PC-9 (cell line): ENCODE measurements around the gene VAV3. TPM values are rescaled to one million over a fixed set of nuclear protein-coding genes. Genes with fewer than 3 reads are reported as not detected.

Experiments
- BruUV-seq: library from RNA; stranded (reverse); fragments of 400-500 nt; replicated peaks from 2 replicates; lab custom pipeline; 2021; lab: Mats Ljungman, UMichigan
- CTCF ChIA-PET: fragments of 300-600 bp; sonication (Branson Sonifier 250); formaldehyde crosslinking; loops from one replicate; lab custom pipeline; 2022; ENCODE audit warnings: antibody characterized with exemption; lab: Charles Lee
- POLR2A ChIA-PET: fragments of 300-600 bp; sonication (Branson Sonifier 250); formaldehyde crosslinking; loops from one replicate; lab custom pipeline; 2022; ENCODE audit warnings: antibody characterized with exemption; ENCODE audit not compliant: unreplicated experiment; lab: Charles Lee
- DNase-seq, 2 experiments: peaks; one replicate each; pipeline versions ENCODE4 v3.0.0 to v3.0.0-alpha.2; 2015 to 2022; ENCODE audit warnings: mixed read lengths in 1 of 2
- H2AFZ ChIP-seq: fragments of 200-600 bp; sonication (generic); 2 replicates; pipeline ENCODE4 v1.8.1; 2017; ENCODE audit warnings: antibody characterized with exemption
- H3F3A ChIP-seq: fragments of 200-600 bp; sonication (generic); 2 replicates; pipeline ENCODE4 v1.8.1; 2017; ENCODE audit warnings: antibody characterized with exemption, mild to moderate bottlenecking, low read depth; ENCODE audit not compliant: insufficient read depth
- H3K27ac ChIP-seq: fragments of 200-600 bp; sonication (generic); 2 replicates; pipeline ENCODE4 v1.6.1; 2016; ENCODE audit warnings: mixed run types
- H3K27me3 ChIP-seq: fragments of 200-600 bp; sonication (generic); 2 replicates; pipeline ENCODE4 v1.6.1; 2016; ENCODE audit warnings: low read depth, mixed run types; ENCODE audit not compliant: insufficient read depth
- H3K36me3 ChIP-seq: fragments of 200-600 bp; sonication (generic); 2 replicates; pipeline ENCODE4 v1.6.1; 2016; ENCODE audit warnings: low read depth, mixed run types
- H3K4me1 ChIP-seq: fragments of 200-600 bp; sonication (generic); replicated peaks from 2 replicates; pipeline ENCODE4 v1.6.1; 2016; ENCODE audit warnings: mixed run types; ENCODE audit not compliant: insufficient read depth
- H3K4me2 ChIP-seq: fragments of 200-600 bp; sonication (generic); 2 replicates; pipeline ENCODE4 v1.6.1; 2017; ENCODE audit warnings: mixed run types
- H3K4me3 ChIP-seq: fragments of 200-600 bp; sonication (generic); 2 replicates; pipeline ENCODE4 v1.6.1; 2016; ENCODE audit warnings: mixed run types
- H3K79me2 ChIP-seq: fragments of 200-600 bp; sonication (generic); 2 replicates; pipeline ENCODE4 v1.6.1; 2017; ENCODE audit warnings: low read depth, mixed run types
- H3K9me2 ChIP-seq: fragments of 200-600 bp; sonication (generic); 2 replicates; pipeline ENCODE4 v1.8.1; 2017; ENCODE audit warnings: mild to moderate bottlenecking; ENCODE audit not compliant: insufficient read depth
- H3K9me3 ChIP-seq: fragments of 200-600 bp; sonication (generic); 2 replicates; pipeline ENCODE4 v1.8.1; 2016; ENCODE audit warnings: low read depth; ENCODE audit not compliant: insufficient read depth
- H4K20me1 ChIP-seq: fragments of 200-600 bp; sonication (generic); 2 replicates; pipeline ENCODE4 v1.8.1; 2017; ENCODE audit not compliant: insufficient read depth
- CTCF ChIP-seq: fragments of 200-600 bp; sonication (generic); conservative IDR thresholded peaks from 2 replicates; pipeline ENCODE4 v1.6.1; 2017; ENCODE audit warnings: mixed run types, antibody characterized with exemption, mild to moderate bottlenecking, moderate library complexity
- EZH2 ChIP-seq: fragments of 200-600 bp; sonication (generic); IDR thresholded peaks from 2 replicates; pipeline ENCODE4 v1.8.0; 2017; ENCODE audit warnings: antibody characterized with exemption, low read depth
- intact Hi-C: fragments of 100-400 bp; cut with micrococcal nuclease; formaldehyde crosslinking; loops from one replicate; pipeline ENCODE4 v1.10.0; 2022; ENCODE audit not compliant: unreplicated experiment
- total RNA-seq: library from RNA; stranded (reverse); gene quantifications from 2 replicates; pipeline ENCODE4 v1.2.3, GENCODE V29; 2021

The VAV3 gene
- total RNA-seq, 1 experiment from 2014 or later, result 1.7 TPM

GRCh38 chr1:107698161-107698560, 266.8 kb downstream of the VAV3 start:
- TF ChIP-seq EZH2 (no peak), CTCF (no peak)
- intact Hi-C loops, result no loop called here
- Histone ChIP-seq H3K79me2 (no peaks in the 10 kb centered on the region), H3F3A (no peaks in the 10 kb centered on the region), H3K9me3 (0 out of 2 replicates have a peak, but pooled peaks cover 3% of the 10 kb centered on the region), H3K4me1 (no peaks in the 10 kb centered on the region), H3K4me2 (no peak overlapping the region), H3K27ac (no peak overlapping the region), H3K4me3 (no peak overlapping the region), H3K27me3 (no peaks in the 10 kb centered on the region), H3K36me3 (no peaks in the 10 kb centered on the region), H3K9me2 (no peaks in the 10 kb centered on the region), H4K20me1 (no peaks in the 10 kb centered on the region), H2AFZ (peak overlapping the region; percentile 24; the same call in 1 of the 2 replicates)
- CTCF ChIA-PET, result no interaction called here
- POLR2A ChIA-PET, result no interaction called here
- no TSS peak for BruUV-seq
- no peak for DNase-seq

GRCh38 chr1:107695341-107695740, 269.6 kb downstream of the VAV3 start:
- Histone ChIP-seq H3K4me1 (peaks cover 20% of the 10 kb centered on the region), H4K20me1 (no peaks in the 10 kb centered on the region), H3K9me2 (no peaks in the 10 kb centered on the region), H3K36me3 (no peaks in the 10 kb centered on the region), H3K4me2 (no peak overlapping the region), H3K27ac (no peak overlapping the region), H3K4me3 (no peak overlapping the region), H3F3A (peaks cover 13% of the 10 kb centered on the region; the same call in 1 of the 2 replicates), H2AFZ (no peak overlapping the region), H3K27me3 (no peaks in the 10 kb centered on the region), H3K9me3 (0 out of 2 replicates have a peak, but pooled peaks cover 6% of the 10 kb centered on the region), H3K79me2 (no peaks in the 10 kb centered on the region)
- POLR2A ChIA-PET, result no interaction called here
- CTCF ChIA-PET, result no interaction called here
- no TSS peak for BruUV-seq
- intact Hi-C loops, result no loop called here
- TF ChIP-seq EZH2, result no peak
- TF ChIP-seq CTCF, result no peak
- DNase-seq, result no peak

- no peaks in the 10 kb centered on the region for H3K36me3 ChIP-seq
- no peak overlapping the region for H3K4me3 ChIP-seq
- H3K4me2 ChIP-seq, result no peak overlapping the region
- H3K27me3 ChIP-seq, result no peaks in the 10 kb centered on the region
- H3K9me2 ChIP-seq, result no peaks in the 10 kb centered on the region
- peaks cover 19% of the 10 kb centered on the region; the same call in 1 of the 2 replicates for H3F3A ChIP-seq
- no TSS peak for BruUV-seq
- CTCF ChIA-PET, result no interaction called here
- H2AFZ ChIP-seq, result no peak overlapping the region
- intact Hi-C loops, result no loop called here
- TF ChIP-seq CTCF (no peak), EZH2 (no peak)
- POLR2A ChIA-PET, result no interaction called here
- no peaks in the 10 kb centered on the region for H3K79me2 ChIP-seq
- H4K20me1 ChIP-seq, result no peaks in the 10 kb centered on the region
- H3K4me1 ChIP-seq, result peaks cover 44% of the 10 kb centered on the region
- no peak overlapping the region for H3K27ac ChIP-seq
- peaks cover 15% of the 10 kb centered on the region; the same call in 1 of the 2 replicates for H3K9me3 ChIP-seq
- peak in 1 of 2 experiments; percentile 51 for DNase-seq
These were observed 272.2 kb downstream of the VAV3 start for GRCh38 chr1:107692580-107693345.
